ENCODE data around the gene SBF2.
"Not testable (repeated sequence)": the region's sequence is repeated elsewhere in the genome, so short reads cannot be mapped to it uniquely, and the experiment has no call there.

Gene SBF2

GRCh38 chr11:10205928-10206327 lies 88.1 kb downstream of the SBF2 start:
- DNase-seq: no peak

GRCh38 chr11:10204021-10204420 lies 90.0 kb downstream of the SBF2 start:
- no peak for DNase-seq

- DNase-seq: no peak
Observed at GRCh38 chr11:10201343-10201742, 92.7 kb downstream of the SBF2 start.

GRCh38 chr11:10197091-10197490 lies 96.9 kb downstream of the SBF2 start:
- DNase-seq: no peak

GRCh38 chr11:10192036-10192435 lies 102.0 kb downstream of the SBF2 start:
- DNase-seq: no peak

GRCh38 chr11:10181811-10182210 lies 112.2 kb downstream of the SBF2 start:
- DNase-seq: no peak

GRCh38 chr11:10164621-10165020 lies 129.4 kb downstream of the SBF2 start:
- no peak for DNase-seq

- no peak for DNase-seq
Observed at GRCh38 chr11:10162222-10162621, 131.8 kb downstream of the SBF2 start.

GRCh38 chr11:10160350-10160749 lies 133.7 kb downstream of the SBF2 start:
- no peak for DNase-seq

GRCh38 chr11:10158461-10158860 lies 135.6 kb downstream of the SBF2 start:
- DNase-seq: no peak

GRCh38 chr11:10155793-10156490 lies 138.1 kb downstream of the SBF2 start:
- no peak for DNase-seq

GRCh38 chr11:10150800-10151199 lies 143.2 kb downstream of the SBF2 start:
- no peak for DNase-seq

- no peak for DNase-seq
Observed at GRCh38 chr11:10149553-10149952, 144.5 kb downstream of the SBF2 start.

GRCh38 chr11:10147195-10147594 lies 146.8 kb downstream of the SBF2 start:
- no peak for DNase-seq

GRCh38 chr11:10144954-10145353 lies 149.1 kb downstream of the SBF2 start:
- DNase-seq: no peak

GRCh38 chr11:10139656-10140055 lies 154.4 kb downstream of the SBF2 start:
- no peak for DNase-seq

- DNase-seq: no peak
Observed at GRCh38 chr11:10139143-10139542, 154.9 kb downstream of the SBF2 start.

- no peak for DNase-seq
Observed at GRCh38 chr11:10134975-10135481, 159.0 kb downstream of the SBF2 start.

GRCh38 chr11:10134226-10134625 lies 159.8 kb downstream of the SBF2 start:
- DNase-seq: not testable (repeated sequence)

- DNase-seq: not testable (repeated sequence)
Observed at GRCh38 chr11:10133251-10133650, 160.8 kb downstream of the SBF2 start.

- DNase-seq: no peak
Observed at GRCh38 chr11:10130875-10131274, 163.1 kb downstream of the SBF2 start.

GRCh38 chr11:10129184-10129583 lies 164.8 kb downstream of the SBF2 start:
- not testable (repeated sequence) for DNase-seq

- DNase-seq: no peak
Observed at GRCh38 chr11:10125522-10126133, 168.4 kb downstream of the SBF2 start.
